OCI-LY7 (cell line): ENCODE results near the gene USP32. TPM values are rescaled to one million over a fixed set of nuclear protein-coding genes. Genes with fewer than 3 reads are reported as not detected.

Source experiments
- BruUV-seq: library from RNA; stranded (reverse); fragments of 400-500 nt; replicated peaks from 2 replicates; lab custom pipeline; 2021; lab: Mats Ljungman, UMichigan
- CTCF ChIA-PET: fragments of 300-600 bp; sonication (Branson Sonifier 250); formaldehyde crosslinking; loops from one replicate; lab custom pipeline; 2022; ENCODE audit warnings: antibody characterized with exemption; ENCODE audit not compliant: unreplicated experiment; lab: Charles Lee
- POLR2A ChIA-PET: fragments of 300-600 bp; sonication (Branson Sonifier 250); formaldehyde crosslinking; loops from one replicate; lab custom pipeline; 2022; ENCODE audit warnings: antibody characterized with exemption; lab: Charles Lee
- DNase-seq: peaks from one replicate; pipeline ENCODE4 v3.0.0-alpha.2; 2015; ENCODE audit warnings: low spot score
- H2AFZ ChIP-seq: fragments of 200-600 bp; sonication (generic), shearing (Covaris generic); 2 replicates; pipeline ENCODE4 v1.6.1; 2014; ENCODE audit warnings: mild to moderate bottlenecking, antibody characterized with exemption, low read length, moderate library complexity
- H3K27ac ChIP-seq: fragments of 200-600 bp; sonication (generic); 2 replicates; pipeline ENCODE4 v1.5.1; 2014; ENCODE audit warnings: mixed run types, low read depth, mild to moderate bottlenecking, moderate library complexity, low read length, inconsistent platforms; ENCODE audit not compliant: poor library complexity, severe bottlenecking
- H3K36me3 ChIP-seq: fragments of 200-600 bp; sonication (generic); 2 replicates; pipeline ENCODE4 v1.6.1; 2014; ENCODE audit warnings: mild to moderate bottlenecking, antibody characterized with exemption, low read length, moderate library complexity, mixed read lengths; ENCODE audit not compliant: insufficient read depth
- H3K4me1 ChIP-seq: fragments of 200-600 bp; sonication (generic); 2 replicates; pipeline ENCODE4 v1.5.1; 2014; ENCODE audit warnings: mild to moderate bottlenecking, low read length; ENCODE audit not compliant: insufficient read depth, poor library complexity, severe bottlenecking
- H3K4me2 ChIP-seq: fragments of 200-600 bp; sonication (generic); 2 replicates; pipeline ENCODE4 v1.6.1; 2014; ENCODE audit warnings: mild to moderate bottlenecking, low read length
- H3K4me3 ChIP-seq: fragments of 200-600 bp; sonication (generic); 2 replicates; pipeline ENCODE4 v1.5.1; 2014; ENCODE audit warnings: mild to moderate bottlenecking, low read depth, low read length; ENCODE audit not compliant: poor library complexity, severe bottlenecking
- H3K79me2 ChIP-seq: fragments of 200-600 bp; sonication (generic); 2 replicates; pipeline ENCODE4 v1.6.1; 2016; ENCODE audit warnings: low read depth, mild to moderate bottlenecking, low read length, moderate library complexity, mixed read lengths; ENCODE audit not compliant: insufficient read depth
- H3K9me2 ChIP-seq: fragments of 200-600 bp; sonication (generic); 2 replicates; pipeline ENCODE4 v1.6.1; 2016; ENCODE audit warnings: mild to moderate bottlenecking, low read length, mixed read lengths; ENCODE audit not compliant: insufficient read depth
- H3K9me3 ChIP-seq: fragments of 200-600 bp; sonication (generic); 2 replicates; pipeline ENCODE4 v1.6.1; 2014; ENCODE audit warnings: mild to moderate bottlenecking, mixed run types, low read length, mixed read lengths
- H4K20me1 ChIP-seq: fragments of 200-600 bp; sonication (generic); 2 replicates; pipeline ENCODE4 v1.6.1; 2014; ENCODE audit warnings: mild to moderate bottlenecking, antibody characterized with exemption, low read length, moderate library complexity, mixed read lengths; ENCODE audit not compliant: insufficient read depth
- EZH2phosphoT487 ChIP-seq: fragments of 200-600 bp; sonication (generic); IDR thresholded peaks from 2 replicates; pipeline ENCODE4 v1.6.1; 2018; ENCODE audit warnings: low read depth, borderline replicate concordance, mild to moderate bottlenecking, mixed run types, antibody characterized with exemption, low read length, moderate library complexity, mixed read lengths
- intact Hi-C: fragments of 100-400 bp; cut with micrococcal nuclease; formaldehyde crosslinking; loops from one replicate; pipeline ENCODE4 v1.10.0; 2022; ENCODE audit not compliant: unreplicated experiment
- total RNA-seq, 2 experiments: library from RNA; depleted of rRNA in 1 of 2; stranded (reverse); fragments of >200 nt in 1 of 2; shearing (Covaris generic) in 1 of 2; gene quantifications; 2 replicates each; pipeline ENCODE4 v1.2.3, GENCODE V29; 2014 to 2022
- TF ChIP-seq, protein P1 (sequence below): fragments of 200-600 bp; sonication (generic); conservative IDR thresholded peaks from 2 replicates; pipeline ENCODE4 v1.5.1; 2014; ENCODE audit warnings: mild to moderate bottlenecking, antibody characterized with exemption, low read length, moderate library complexity, mixed read lengths

The USP32 gene
- total RNA-seq, 2 experiments from 2014 or later: 16.9 to 28.0 TPM

DNA sequence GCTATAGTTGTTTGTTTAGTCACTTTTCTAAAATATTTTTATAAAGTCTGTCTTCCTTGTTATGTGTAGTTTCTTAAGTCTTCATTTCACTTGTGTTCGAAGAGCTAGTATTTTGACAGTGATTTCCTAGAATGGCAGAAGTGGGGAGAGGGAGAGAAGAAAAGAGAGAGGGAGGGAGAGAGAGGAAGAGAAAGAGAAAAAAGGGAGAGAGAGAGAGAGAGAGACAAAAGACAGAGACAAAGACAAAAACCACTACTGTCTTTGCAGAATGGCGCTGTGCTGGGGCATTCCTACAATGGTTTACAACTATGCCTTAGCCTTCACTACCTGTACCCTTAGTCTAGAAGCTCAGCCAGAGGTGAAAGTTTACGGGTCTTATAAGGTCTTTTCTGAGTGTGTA, 151.6 kb downstream of the USP32 start:
- CTCF ChIA-PET: no interaction called here
- intact Hi-C loops: no loop called here
- Histone ChIP-seq H3K36me3 (peaks cover 4% of the 10 kb centered on the region; the same call in 1 of the 2 replicates), H3K9me3 (no peaks in the 10 kb centered on the region), H3K4me2 (no peak overlapping the region), H3K4me1 (no peaks in the 10 kb centered on the region), H3K9me2 (no peaks in the 10 kb centered on the region), H2AFZ (no peak overlapping the region), H3K4me3 (no peak overlapping the region), H4K20me1 (no peaks in the 10 kb centered on the region), H3K27ac (no peak overlapping the region), H3K79me2 (no peaks in the 10 kb centered on the region)
- no peak for DNase-seq
- BruUV-seq: no TSS peak
- no peak for TF ChIP-seq EZH2phosphoT487
- TF ChIP-seq, protein P1, sequence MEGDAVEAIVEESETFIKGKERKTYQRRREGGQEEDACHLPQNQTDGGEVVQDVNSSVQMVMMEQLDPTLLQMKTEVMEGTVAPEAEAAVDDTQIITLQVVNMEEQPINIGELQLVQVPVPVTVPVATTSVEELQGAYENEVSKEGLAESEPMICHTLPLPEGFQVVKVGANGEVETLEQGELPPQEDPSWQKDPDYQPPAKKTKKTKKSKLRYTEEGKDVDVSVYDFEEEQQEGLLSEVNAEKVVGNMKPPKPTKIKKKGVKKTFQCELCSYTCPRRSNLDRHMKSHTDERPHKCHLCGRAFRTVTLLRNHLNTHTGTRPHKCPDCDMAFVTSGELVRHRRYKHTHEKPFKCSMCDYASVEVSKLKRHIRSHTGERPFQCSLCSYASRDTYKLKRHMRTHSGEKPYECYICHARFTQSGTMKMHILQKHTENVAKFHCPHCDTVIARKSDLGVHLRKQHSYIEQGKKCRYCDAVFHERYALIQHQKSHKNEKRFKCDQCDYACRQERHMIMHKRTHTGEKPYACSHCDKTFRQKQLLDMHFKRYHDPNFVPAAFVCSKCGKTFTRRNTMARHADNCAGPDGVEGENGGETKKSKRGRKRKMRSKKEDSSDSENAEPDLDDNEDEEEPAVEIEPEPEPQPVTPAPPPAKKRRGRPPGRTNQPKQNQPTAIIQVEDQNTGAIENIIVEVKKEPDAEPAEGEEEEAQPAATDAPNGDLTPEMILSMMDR: no peak
- POLR2A ChIA-PET: no interaction called here

DNA sequence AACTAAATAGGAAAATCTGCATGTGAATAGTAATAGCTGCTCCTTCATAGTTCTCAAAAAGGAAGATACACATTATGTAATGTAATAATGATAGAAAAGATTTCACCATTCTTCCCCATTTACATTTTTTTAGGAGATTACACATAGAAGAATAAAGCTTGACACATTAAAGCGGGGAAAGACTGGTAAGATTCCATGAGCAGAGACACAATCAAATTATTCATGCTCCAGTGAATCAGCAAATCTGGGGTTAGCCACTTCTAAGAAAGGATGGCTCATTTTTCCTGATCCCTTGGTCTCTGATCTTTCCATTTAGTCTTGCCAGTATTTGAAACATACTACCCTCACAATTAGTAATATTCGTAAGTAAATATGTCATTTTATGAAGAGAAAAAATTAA, 160.2 kb downstream of the USP32 start:
- no peaks in the 10 kb centered on the region for H3K79me2 ChIP-seq
- H4K20me1 ChIP-seq: no peaks in the 10 kb centered on the region
- TF ChIP-seq EZH2phosphoT487: no peak
- TF ChIP-seq, protein P1: no peak
- DNase-seq: no peak
- H3K27ac ChIP-seq: no peak overlapping the region
- H3K36me3 ChIP-seq: peaks cover 8% of the 10 kb centered on the region; the same call in 1 of the 2 replicates
- H3K4me1 ChIP-seq: no peaks in the 10 kb centered on the region
- no peaks in the 10 kb centered on the region for H3K9me2 ChIP-seq
- H2AFZ ChIP-seq: no peak overlapping the region
- H3K9me3 ChIP-seq: no peaks in the 10 kb centered on the region
- no peak overlapping the region for H3K4me3 ChIP-seq
- BruUV-seq: no TSS peak
- ChIA-PET CTCF (no interaction called here), POLR2A (interaction anchor here (0.6 to 1.3 kb wide), 2 partner anchors 10 to 33 kb away, joined by 3 to 4 read pairs; no protein-coding TSS in a partner anchor)
- intact Hi-C loops: loop anchor here (5.0 kb wide), 1 partner anchor 191 kb away; the partner anchor contains the start of gene CHCT1
- H3K4me2 ChIP-seq: no peak overlapping the region

DNA sequence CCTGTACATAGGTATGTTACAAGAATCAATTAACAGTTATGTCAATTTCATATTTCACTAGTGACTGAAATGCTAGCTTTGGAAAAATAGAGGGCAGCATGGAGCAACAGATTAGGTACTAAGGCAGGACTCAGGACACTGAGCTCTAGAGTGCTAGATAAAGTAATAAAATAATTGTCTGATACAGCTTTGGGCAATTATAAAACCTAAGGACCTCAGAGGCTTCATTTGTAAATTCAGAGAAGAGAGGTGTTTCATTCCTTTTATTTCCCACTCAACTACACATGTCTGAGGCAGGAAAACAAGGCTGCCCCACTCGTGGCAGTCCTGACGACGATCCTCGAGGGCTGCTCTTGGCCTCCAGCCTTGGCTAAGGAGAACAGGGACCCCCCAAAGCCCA, 160.7 kb downstream of the USP32 start:
- Histone ChIP-seq H2AFZ (no peak overlapping the region), H3K9me3 (no peaks in the 10 kb centered on the region), H3K4me1 (no peaks in the 10 kb centered on the region), H3K4me2 (no peak overlapping the region), H3K36me3 (peaks cover 8% of the 10 kb centered on the region; the same call in 1 of the 2 replicates), H3K9me2 (no peaks in the 10 kb centered on the region), H3K79me2 (no peaks in the 10 kb centered on the region), H4K20me1 (no peaks in the 10 kb centered on the region), H3K27ac (no peak overlapping the region), H3K4me3 (no peak overlapping the region)
- intact Hi-C loops: loop anchor here (5.0 kb wide), 1 partner anchor 191 kb away; the partner anchor contains the start of gene CHCT1
- peak; percentile 22 for DNase-seq
- no TSS peak for BruUV-seq
- TF ChIP-seq EZH2phosphoT487: no peak
- TF ChIP-seq, protein P1: peak; percentile 79
- ChIA-PET POLR2A (interaction anchor here (1.3 kb wide), 1 partner anchor 10 kb away, joined by 4 read pairs; no protein-coding TSS in a partner anchor), CTCF (interaction anchor here (1.0 kb wide), 1 partner anchor 82 kb away, joined by 3 read pairs; no protein-coding TSS in a partner anchor)
